Sigmoid colon (tissue), 7 donors: ENCODE measurements around the gene JPT2. TPM values are rescaled to one million over a fixed set of nuclear protein-coding genes. Genes with fewer than 3 reads are reported as not detected.

Source experiments
- DNase-seq: peaks from one replicate; pipeline ENCODE4 v3.0.0-alpha.2; 2019
- H3K27ac ChIP-seq, 4 donors: fragments of 200-600 bp; sonication (generic); one replicate each; pipeline ENCODE4 v1.5.1; 2016 to 2019; ENCODE audit warnings: mild to moderate bottlenecking in 1 of 4
- H3K27me3 ChIP-seq, 3 donors: fragments of 200-600 bp; sonication (generic); one replicate each; pipeline ENCODE4 v1.5.1; 2019; ENCODE audit warnings: mild to moderate bottlenecking in 1 of 3
- H3K36me3 ChIP-seq, 4 donors: fragments of 200-600 bp; sonication (generic); one replicate each; pipeline ENCODE4 v1.5.1; 2016 to 2019
- H3K4me1 ChIP-seq, 4 donors: fragments of 200-600 bp; sonication (generic); one replicate each; pipeline ENCODE4 v1.5.1; 2017 to 2019
- H3K4me3 ChIP-seq, 4 donors: fragments of 200-600 bp; sonication (generic); one replicate each; pipeline ENCODE4 v1.5.1; 2017 to 2019; ENCODE audit warnings: mild to moderate bottlenecking in 2 of 4, moderate library complexity in 1 of 4
- H3K9me3 ChIP-seq, 4 donors: fragments of 200-600 bp in 3 of 4; sonication (generic) in 3 of 4; one replicate each; pipeline versions ENCODE4 v1.5.1 to v1.6.1; 2013 to 2019
- EP300 ChIP-seq, 4 donors: sonication (generic); formaldehyde crosslinking; IDR thresholded peaks; one replicate each; pipeline ENCODE4 v1.6.1; 2017; ENCODE audit warnings: antibody characterized with exemption in 4 of 4
- POLR2A ChIP-seq, 2 donors: fragments of 450-650 bp; IDR thresholded peaks; one replicate each; pipeline ENCODE4 v1.6.1; 2016; ENCODE audit warnings: antibody characterized with exemption in 2 of 2, mild to moderate bottlenecking in 2 of 2, moderate library complexity in 2 of 2
- POLR2AphosphoS5 ChIP-seq, 4 donors: sonication (generic); formaldehyde crosslinking; IDR thresholded peaks; one replicate each; pipeline ENCODE4 v1.6.1; 2017; ENCODE audit warnings: antibody characterized with exemption in 4 of 4
- whole genome bisulfite sequencing, 2 donors: extraction: QIAGEN DNeasy Blood & Tissue Kit; methylation state at CpG; one replicate each; pipeline ENCODE4 v1.1.7; 2013; 5-methylcytosine and 5-hydroxymethylcytosine counted together
- intact Hi-C: fragments of 100-400 bp; cut with DNase I; formaldehyde crosslinking; loops from one replicate; pipeline ENCODE4 v1.15.1; 2023
- polyA plus RNA-seq, 3 donors: library from polyadenylated mRNA; stranded (reverse); fragments of 200-250 nt; gene quantifications; one replicate each; pipeline ENCODE4 v1.2.3, GENCODE V29; 2013
- total RNA-seq, 4 donors: library from RNA; depleted of rRNA; stranded (reverse); fragments of >200 nt; gene quantifications; one replicate each; pipeline ENCODE4 v1.1.0, GENCODE V29; 2016
- TF ChIP-seq, protein P1 (sequence below), 4 experiments: fragments of 450-650 bp in 3 of 4; fragments of 200-600 bp in 1 of 4; IDR thresholded peaks; one replicate each; pipeline ENCODE4 v1.5.1; 2016 to 2019; ENCODE audit warnings: antibody characterized with exemption in 4 of 4, mild to moderate bottlenecking in 3 of 4, moderate library complexity in 2 of 4
- donor health status: healthy with polysubstance abuse.
- donor health status: Bipolar disorder and iron deficiency.
- donor health status: healthy.

The JPT2 gene
- total and polyA plus RNA-seq, 7 donors: 12.4 to 53.7 (median 18.1) TPM

DNA sequence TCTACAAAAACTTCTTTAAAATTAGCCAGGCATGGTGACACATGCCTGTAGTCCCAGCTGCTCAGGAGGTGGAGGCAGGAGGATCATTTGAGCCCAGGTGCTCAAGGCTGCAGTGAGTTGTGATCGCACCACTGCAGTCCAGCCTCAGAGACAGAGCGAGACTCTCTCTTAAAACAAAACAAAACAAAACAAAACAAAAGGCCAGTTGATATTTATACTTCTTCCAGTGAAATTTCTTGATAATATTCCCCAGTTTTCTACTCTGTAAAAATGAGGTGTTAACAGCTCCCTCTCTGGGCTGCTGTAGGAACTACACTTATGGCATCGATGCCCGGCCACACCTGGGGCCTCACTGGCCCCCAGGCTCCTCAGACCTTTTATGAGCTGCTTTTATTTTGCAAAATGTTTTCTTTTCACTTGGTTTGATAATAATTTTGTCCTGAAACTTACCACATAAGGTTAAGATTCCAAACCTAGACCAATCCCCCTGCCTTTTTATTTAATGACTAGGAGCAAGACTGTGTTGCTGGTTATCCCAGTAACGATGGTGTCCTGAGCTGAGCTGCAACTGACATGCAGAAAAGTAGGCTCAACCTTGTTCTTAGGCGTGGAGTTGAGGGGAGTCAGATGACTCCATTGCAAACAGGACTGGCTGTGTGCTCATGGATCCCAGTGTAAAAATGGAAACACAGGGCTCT lies 45.5 kb downstream of the JPT2 start:
- Histone ChIP-seq H3K36me3 (peaks cover 3 to 43% (median 21%) of the 10 kb centered on the region in 4 donors), H3K4me3 (no peak overlapping the region), H3K27me3 (no peaks in the 10 kb centered on the region), H3K4me1 (peaks cover 0 to 30% (median 27%) of the 10 kb centered on the region in 4 donors), H3K27ac (peak overlapping the region in 3 of 4 donors; percentile 27 to 73 (median 63)), H3K9me3 (no peaks in the 10 kb centered on the region)
- TF ChIP-seq EP300 (IDR thresholded peaks at IDR 0.05) (no peak), POLR2A (IDR thresholded peaks at IDR 0.05) (no peak), POLR2AphosphoS5 (IDR thresholded peaks at IDR 0.05) (no peak)
- TF ChIP-seq, protein P1, sequence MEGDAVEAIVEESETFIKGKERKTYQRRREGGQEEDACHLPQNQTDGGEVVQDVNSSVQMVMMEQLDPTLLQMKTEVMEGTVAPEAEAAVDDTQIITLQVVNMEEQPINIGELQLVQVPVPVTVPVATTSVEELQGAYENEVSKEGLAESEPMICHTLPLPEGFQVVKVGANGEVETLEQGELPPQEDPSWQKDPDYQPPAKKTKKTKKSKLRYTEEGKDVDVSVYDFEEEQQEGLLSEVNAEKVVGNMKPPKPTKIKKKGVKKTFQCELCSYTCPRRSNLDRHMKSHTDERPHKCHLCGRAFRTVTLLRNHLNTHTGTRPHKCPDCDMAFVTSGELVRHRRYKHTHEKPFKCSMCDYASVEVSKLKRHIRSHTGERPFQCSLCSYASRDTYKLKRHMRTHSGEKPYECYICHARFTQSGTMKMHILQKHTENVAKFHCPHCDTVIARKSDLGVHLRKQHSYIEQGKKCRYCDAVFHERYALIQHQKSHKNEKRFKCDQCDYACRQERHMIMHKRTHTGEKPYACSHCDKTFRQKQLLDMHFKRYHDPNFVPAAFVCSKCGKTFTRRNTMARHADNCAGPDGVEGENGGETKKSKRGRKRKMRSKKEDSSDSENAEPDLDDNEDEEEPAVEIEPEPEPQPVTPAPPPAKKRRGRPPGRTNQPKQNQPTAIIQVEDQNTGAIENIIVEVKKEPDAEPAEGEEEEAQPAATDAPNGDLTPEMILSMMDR (IDR thresholded peaks at IDR 0.05): peak in 3 of 4 experiments; percentile 59 to 78 (median 60)
- 44 to 58% methylated on average over 6 of the region's 6 CpGs for WGBS, 2 donors
- intact Hi-C loops: no loop called here
- DNase-seq: no peak

DNA sequence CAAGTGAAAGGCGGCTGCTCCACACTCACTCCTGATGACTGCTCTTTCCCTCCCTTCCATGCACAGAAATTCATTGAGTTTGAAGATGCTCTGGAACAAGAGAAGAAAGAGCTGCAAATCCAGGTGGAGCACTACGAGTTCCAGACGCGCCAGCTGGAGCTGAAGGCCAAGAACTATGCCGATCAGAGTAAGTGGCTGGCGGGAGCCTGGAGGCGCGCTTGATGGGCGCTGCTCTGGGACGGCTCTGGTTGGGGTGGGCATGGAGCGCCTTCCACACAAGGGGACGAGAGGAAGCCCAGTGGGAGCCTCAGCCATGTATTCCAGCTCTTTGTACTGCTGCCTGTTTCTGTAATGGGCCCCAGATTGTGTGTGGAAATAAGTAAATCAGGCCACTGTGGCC lies 46.4 kb downstream of the JPT2 start:
- 92 to 97% methylated on average over 12 of the region's 12 CpGs for WGBS, 2 donors
- intact Hi-C loops: no loop called here

DNA sequence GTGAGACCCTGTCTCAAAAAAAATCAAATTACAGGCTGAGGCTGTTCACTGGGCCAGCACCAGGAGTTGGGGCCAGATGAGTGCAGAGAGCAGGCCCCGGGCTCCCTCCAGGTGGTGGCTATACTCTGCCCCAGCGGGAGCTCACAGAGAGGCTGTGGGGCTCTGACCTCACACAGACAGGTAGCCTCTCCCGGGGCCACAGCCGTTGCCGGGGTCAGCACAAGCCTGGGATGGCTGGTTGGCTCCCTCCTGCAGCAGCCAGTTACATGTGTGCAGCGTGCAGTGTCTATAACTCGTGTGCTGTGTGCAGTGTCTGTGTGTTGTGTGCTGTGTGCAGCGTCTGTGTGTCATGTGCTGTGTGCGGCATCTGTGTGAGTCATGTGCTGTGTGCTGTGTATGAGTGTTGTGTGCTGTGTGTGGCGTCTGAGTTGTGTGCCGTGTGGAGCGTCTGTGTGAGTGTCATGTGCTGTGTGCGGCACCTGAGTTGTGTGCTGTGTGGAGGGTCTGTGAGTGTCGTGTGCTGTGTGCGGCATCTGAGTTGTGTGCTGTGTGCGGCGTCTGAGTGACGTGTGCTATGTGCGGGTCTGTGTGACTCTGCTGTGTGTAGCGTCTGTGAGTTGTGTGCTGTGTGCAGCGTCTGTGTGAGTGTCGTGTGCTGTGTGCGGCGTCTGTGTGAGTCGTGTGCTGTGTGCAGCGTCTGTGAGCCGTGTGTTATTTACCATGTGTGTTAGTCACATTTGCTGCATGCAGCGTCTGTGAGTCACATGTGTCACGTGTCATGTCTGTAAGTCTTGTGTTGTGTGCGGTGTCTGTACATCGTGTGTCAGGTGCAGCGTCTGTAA lies 48.8 kb downstream of the JPT2 start:
- intact Hi-C loops: no loop called here
- no peak for DNase-seq
- WGBS, 2 donors: 96% methylated on average over 32 of the region's 32 CpGs
- TF ChIP-seq EP300 (IDR thresholded peaks at IDR 0.05) (no peak), POLR2A (IDR thresholded peaks at IDR 0.05) (no peak), POLR2AphosphoS5 (IDR thresholded peaks at IDR 0.05) (no peak)
- TF ChIP-seq, protein P1 (IDR thresholded peaks at IDR 0.05): no peak
- H3K36me3 ChIP-seq: peaks cover 13 to 63% (median 37%) of the 10 kb centered on the region in 4 donors
- H3K27me3 ChIP-seq: no peaks in the 10 kb centered on the region
- peaks cover 0 to 25% (median 21%) of the 10 kb centered on the region in 4 donors for H3K4me1 ChIP-seq
- H3K4me3 ChIP-seq: no peak overlapping the region
- no peak overlapping the region for H3K27ac ChIP-seq
- no peaks in the 10 kb centered on the region for H3K9me3 ChIP-seq

More for the DNA sequence above, 46.4 kb downstream of the JPT2 start:
- Histone ChIP-seq H3K4me1 (peaks cover 0 to 30% (median 27%) of the 10 kb centered on the region in 4 donors), H3K27me3 (no peaks in the 10 kb centered on the region), H3K27ac (no peak overlapping the region), H3K4me3 (no peak overlapping the region), H3K9me3 (no peaks in the 10 kb centered on the region), H3K36me3 (peaks cover 11 to 52% (median 30%) of the 10 kb centered on the region in 4 donors)
- no peak for TF ChIP-seq POLR2AphosphoS5 (IDR thresholded peaks at IDR 0.05)
- no peak for TF ChIP-seq EP300 (IDR thresholded peaks at IDR 0.05)
- TF ChIP-seq POLR2A (IDR thresholded peaks at IDR 0.05): no peak
- TF ChIP-seq, protein P1 (IDR thresholded peaks at IDR 0.05): no peak
- peak; percentile 61 for DNase-seq

DNA sequence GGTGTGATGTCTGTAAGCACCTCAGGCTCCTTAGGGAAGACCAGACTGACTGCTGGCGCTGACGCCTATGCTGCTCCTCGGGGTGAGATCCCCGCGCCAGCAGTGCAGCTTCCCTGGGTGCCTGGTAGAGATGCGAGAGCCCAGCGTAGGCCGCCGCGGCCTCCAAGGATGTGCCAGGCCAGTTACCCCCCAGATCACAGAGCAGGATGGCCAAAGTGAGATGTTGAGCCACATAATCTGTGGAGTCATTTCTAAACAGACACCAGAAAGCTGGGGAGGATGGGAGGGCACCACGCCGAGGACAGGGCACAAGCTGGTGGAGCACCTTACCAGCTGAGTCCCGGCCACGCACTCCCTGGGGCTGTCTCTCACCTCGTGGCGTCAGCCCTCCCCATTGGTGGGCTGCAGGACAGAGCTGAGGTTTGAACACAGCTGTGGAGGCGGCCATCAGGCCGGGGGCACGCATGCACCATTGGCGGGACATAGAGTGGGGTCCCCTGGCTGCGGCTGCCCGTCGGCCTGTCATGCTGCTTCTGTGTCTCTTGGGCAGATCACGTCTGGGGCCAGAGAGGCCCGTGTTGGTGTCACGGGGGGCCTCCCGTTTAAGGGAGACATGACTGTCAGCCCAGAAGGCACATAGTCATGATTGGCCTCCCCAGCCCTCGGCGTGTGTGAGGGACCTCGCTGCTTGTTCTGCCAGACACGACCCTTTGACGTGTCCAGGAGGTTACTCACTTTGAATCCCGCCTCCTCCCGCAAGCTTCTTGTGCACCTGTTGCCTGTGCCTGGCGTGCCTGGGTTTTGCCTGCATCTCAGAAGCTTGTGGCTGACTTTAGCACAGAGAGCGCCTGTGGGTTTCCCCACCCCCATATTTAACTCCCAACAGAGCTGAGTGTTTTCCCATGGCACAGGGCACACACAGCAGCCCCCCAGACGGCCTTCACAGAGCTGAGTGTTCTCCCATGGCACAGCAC lies 49.9 kb downstream of the JPT2 start:
- Histone ChIP-seq H3K4me1 (peaks cover 0 to 14% (median 10%) of the 10 kb centered on the region in 4 donors), H3K27ac (no peak overlapping the region), H3K9me3 (no peaks in the 10 kb centered on the region), H3K4me3 (no peak overlapping the region), H3K27me3 (no peaks in the 10 kb centered on the region), H3K36me3 (peaks cover 15 to 73% (median 43%) of the 10 kb centered on the region in 4 donors)
- DNase-seq: no peak
- TF ChIP-seq, protein P1 (IDR thresholded peaks at IDR 0.05): no peak
- TF ChIP-seq EP300 (IDR thresholded peaks at IDR 0.05): no peak
- no peak for TF ChIP-seq POLR2AphosphoS5 (IDR thresholded peaks at IDR 0.05)
- WGBS, 2 donors: 94% methylated on average over 37 of the region's 37 CpGs
- intact Hi-C loops: no loop called here
